Inflammatory macrophage treated with lipopolysaccharide for 4 hours (primary cell): ENCODE measurements around the gene BLOC1S1.

Experiments used
- DNase-seq: peaks from one replicate; pipeline ENCODE4 v3.0.0-alpha.2; 2020

The BLOC1S1 gene

GRCh38 chr12:55712700-55713415 is 3.0 kb upstream of the BLOC1S1 start:
- DNase-seq: no peak

DNA sequence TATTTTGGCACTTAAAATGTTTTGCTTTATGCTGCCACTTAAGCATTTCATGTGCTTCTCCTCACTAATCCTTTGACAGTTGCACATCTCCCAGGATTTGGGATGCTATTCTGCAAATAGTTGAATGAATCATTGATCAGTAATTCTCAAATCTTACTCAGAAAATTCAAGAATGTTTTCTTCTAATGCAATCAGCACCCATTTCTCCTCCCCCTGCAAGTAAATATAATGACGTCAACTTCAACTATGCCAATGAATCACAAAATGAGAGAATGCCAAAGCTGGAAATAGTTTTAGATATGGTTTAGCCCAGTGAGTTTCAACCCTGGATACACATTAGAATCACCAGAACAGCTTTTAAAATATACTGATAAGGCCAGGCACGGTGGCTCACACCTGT is 2.1 kb upstream of the BLOC1S1 start:
- DNase-seq: no peak

DNA sequence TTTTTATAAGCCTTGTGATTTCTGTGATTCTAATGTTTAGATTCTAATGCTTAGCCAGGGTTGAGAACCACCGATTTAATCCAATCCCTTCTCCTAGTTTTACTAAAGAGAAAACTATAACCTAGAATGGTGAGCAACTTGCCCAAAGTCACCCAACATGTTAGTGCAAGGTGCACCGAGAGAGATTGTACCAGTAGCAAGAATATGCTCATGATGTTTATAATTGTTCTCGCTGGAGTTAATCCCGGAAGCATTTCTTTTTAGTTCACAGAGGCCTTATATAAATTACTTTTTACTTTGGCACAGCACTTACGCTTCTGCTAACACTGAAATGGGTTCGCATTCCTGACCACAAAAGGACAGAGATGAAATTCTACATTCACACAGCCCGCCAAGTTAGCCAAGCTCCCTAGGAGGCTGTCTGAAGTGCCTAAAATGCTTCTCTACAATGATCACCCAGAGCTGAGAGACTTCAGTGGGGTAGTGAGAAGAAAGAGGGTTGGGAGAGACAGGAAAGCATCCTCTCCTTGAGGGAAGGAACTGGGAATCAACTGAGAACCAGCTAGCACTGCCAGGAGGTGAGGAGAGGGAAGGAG is 579 bp upstream of the BLOC1S1 start:
- DNase-seq: no peak

GRCh38 chr12:55716582-55716957 is 724 bp downstream of the BLOC1S1 start:
- DNase-seq: peak; percentile 68

GRCh38 chr12:55717011-55718007 is 1.5 kb downstream of the BLOC1S1 start:
- peak; percentile 30 for DNase-seq

- DNase-seq: no peak
These were observed 2.2 kb downstream of the BLOC1S1 start for GRCh38 chr12:55718015-55718414.

DNA sequence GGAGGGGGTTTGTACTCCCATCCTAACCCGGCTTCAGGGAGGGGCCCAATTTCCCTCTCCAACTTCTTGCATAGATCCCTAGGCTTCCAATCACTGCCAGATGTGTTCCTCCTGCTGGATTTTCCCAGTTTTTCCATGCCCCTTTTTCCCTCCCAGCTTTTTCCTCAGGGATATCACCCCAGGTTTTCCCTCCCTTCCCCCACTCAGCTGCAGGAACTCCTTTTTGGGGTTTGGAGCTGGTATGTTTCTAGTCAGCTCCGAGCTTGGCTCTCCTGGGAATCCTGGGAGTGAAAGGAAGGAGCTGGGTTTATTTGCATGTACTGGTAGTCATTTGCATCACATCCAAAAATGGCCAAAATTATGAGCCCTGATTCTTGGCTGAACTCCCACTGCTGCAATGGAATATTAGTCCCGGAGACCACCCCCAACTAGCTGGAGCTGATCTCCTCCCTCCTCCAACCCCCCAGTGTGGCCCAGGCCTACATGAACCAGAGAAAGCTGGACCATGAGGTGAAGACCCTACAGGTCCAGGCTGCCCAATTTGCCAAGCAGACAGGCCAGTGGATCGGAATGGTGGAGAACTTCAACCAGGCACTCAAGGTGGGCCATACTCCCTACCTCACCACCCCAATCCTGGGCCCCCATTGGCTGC is 2.9 kb downstream of the BLOC1S1 start:
- DNase-seq: no peak

DNA sequence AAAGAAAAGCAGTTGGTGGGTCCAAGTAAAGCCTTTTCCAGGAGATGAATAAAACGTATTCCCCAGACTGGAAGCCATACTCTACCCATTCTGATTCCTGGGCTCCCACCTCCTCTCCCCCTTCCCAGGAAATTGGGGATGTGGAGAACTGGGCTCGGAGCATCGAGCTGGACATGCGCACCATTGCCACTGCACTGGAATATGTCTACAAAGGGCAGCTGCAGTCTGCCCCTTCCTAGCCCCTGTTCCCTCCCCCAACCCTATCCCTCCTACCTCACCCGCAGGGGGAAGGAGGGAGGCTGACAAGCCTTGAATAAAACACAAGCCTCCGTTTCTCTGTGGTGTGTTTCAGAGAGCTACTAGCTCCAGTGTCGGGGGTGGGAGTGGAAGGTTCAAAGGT is 3.5 kb downstream of the BLOC1S1 start:
- DNase-seq: no peak

DNA sequence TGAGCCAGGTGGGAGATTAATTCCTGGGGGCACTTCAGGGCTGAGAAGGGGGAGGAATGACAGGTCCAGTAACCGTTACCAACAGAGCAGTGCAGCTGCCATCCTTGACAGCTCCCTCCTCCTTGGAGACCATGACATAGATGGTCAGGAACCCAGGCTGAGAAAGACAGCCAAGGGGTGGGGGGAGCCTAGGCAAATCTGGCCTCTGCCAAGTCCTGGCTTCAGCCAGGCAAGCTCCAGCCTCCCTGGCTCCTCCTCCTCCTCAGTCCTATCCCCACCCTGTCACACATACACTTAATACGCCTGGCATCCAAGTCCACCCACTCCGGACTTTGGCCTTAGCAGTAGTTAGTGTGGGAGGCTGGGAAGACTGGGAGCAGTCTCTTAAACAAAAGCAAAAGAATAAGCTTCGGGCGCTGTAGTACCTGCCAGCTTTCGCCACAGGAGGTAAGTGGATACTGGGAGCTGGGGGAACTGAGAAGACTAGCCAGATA is 4.3 kb downstream of the BLOC1S1 start, which contains the start of gene RDH5:
Gene RDH5, plus strand, starts transcription at position 323 of the 494 bp plus-strand sequence. CDS start 792 bp downstream, outside the sequence.
- DNase-seq: no peak

GRCh38 chr12:55720894-55721444 is 5.1 kb downstream of the BLOC1S1 start:
- peak; percentile 72 for DNase-seq

GRCh38 chr12:55721601-55722213 is 5.9 kb downstream of the BLOC1S1 start:
- no peak for DNase-seq

- DNase-seq: no peak
These were observed 7.1 kb downstream of the BLOC1S1 start for GRCh38 chr12:55722948-55723347.

- no peak for DNase-seq
These were observed 7.8 kb downstream of the BLOC1S1 start for GRCh38 chr12:55723516-55724225.

- DNase-seq: peak; percentile 69
These were observed 8.5 kb downstream of the BLOC1S1 start for GRCh38 chr12:55724226-55724939.

GRCh38 chr12:55724940-55725309 is 9.1 kb downstream of the BLOC1S1 start:
- no peak for DNase-seq

GRCh38 chr12:55725556-55725955 is 9.7 kb downstream of the BLOC1S1 start:
- no peak for DNase-seq

GRCh38 chr12:55726971-55727370 is 11.1 kb downstream of the BLOC1S1 start:
- peak; percentile 78 for DNase-seq

GRCh38 chr12:55727643-55728185 is 11.9 kb downstream of the BLOC1S1 start:
- peak; percentile 76 for DNase-seq

GRCh38 chr12:55728186-55728938 is 12.5 kb downstream of the BLOC1S1 start:
- peak; percentile 58 for DNase-seq
